HepG2 (cell line): ENCODE results near the gene RNF114. TPM values are rescaled to one million over a fixed set of nuclear protein-coding genes. Genes with fewer than 3 reads are reported as not detected.

Experiments
- BHLHE40 ChIP-seq: IDR thresholded peaks from 2 replicates; pipeline ENCODE4 v1.6.1; 2011; ENCODE audit warnings: low read length, improper control_type of control experiment
- CAMTA2 ChIP-seq: sonication (generic); formaldehyde crosslinking; IDR thresholded peaks from 2 replicates; pipeline ENCODE4 v1.4.0; 2020; ENCODE audit warnings: mild to moderate bottlenecking, missing genetic modification reagents, borderline replicate concordance
- CREM ChIP-seq, 2 experiments: sonication (generic) in 1 of 2; formaldehyde crosslinking in 1 of 2; IDR thresholded peaks; 2 replicates each; pipeline versions ENCODE4 v1.4.0 to v1.6.1; 2016 to 2020; ENCODE audit warnings: antibody characterized with exemption in 1 of 2, mild to moderate bottlenecking in 1 of 2, missing genetic modification reagents in 1 of 2
- NBN ChIP-seq: fragments of 450-650 bp; conservative IDR thresholded peaks from 2 replicates; pipeline ENCODE4 v1.6.1; 2017
- TSC22D2 ChIP-seq: sonication (generic); formaldehyde crosslinking; IDR thresholded peaks from 2 replicates; pipeline ENCODE4 v1.5.1; 2020; ENCODE audit warnings: missing genetic modification reagents, mild to moderate bottlenecking, borderline replicate concordance
- WIZ ChIP-seq: sonication (generic); formaldehyde crosslinking; IDR thresholded peaks from 2 replicates; pipeline ENCODE4 v1.5.1; 2020; ENCODE audit warnings: mild to moderate bottlenecking, missing genetic modification reagents
- ZFX ChIP-seq: sonication (generic); formaldehyde crosslinking; IDR thresholded peaks from 2 replicates; pipeline ENCODE4 v1.4.0; 2020; ENCODE audit warnings: mild to moderate bottlenecking, low read depth, missing genetic modification reagents, moderate library complexity
- ZKSCAN5 ChIP-seq: sonication (generic); formaldehyde crosslinking; IDR thresholded peaks from 2 replicates; pipeline ENCODE4 v1.5.1; 2020; ENCODE audit warnings: mild to moderate bottlenecking, missing genetic modification reagents
- ZNF367 ChIP-seq: sonication (generic); formaldehyde crosslinking; IDR thresholded peaks from 2 replicates; pipeline ENCODE4 v1.4.0; 2020; ENCODE audit warnings: missing genetic modification reagents, borderline replicate concordance
- ZNF484 ChIP-seq: sonication (generic); formaldehyde crosslinking; IDR thresholded peaks from 2 replicates; pipeline ENCODE4 v1.5.1; 2020; ENCODE audit warnings: mild to moderate bottlenecking, low read depth, missing genetic modification reagents, borderline replicate concordance
- ZNF547 ChIP-seq: sonication (generic); formaldehyde crosslinking; IDR thresholded peaks from 2 replicates; pipeline ENCODE4 v1.5.1; 2020; ENCODE audit warnings: mild to moderate bottlenecking, missing genetic modification reagents
- ZNF749 ChIP-seq: sonication (generic); formaldehyde crosslinking; IDR thresholded peaks from 2 replicates; pipeline ENCODE4 v1.8.0; 2022; ENCODE audit warnings: mild to moderate bottlenecking, missing genetic modification reagents, moderate library complexity, borderline replicate concordance
- ZNF776 ChIP-seq: sonication (generic); formaldehyde crosslinking; IDR thresholded peaks from 2 replicates; pipeline ENCODE4 v1.4.0; 2020; ENCODE audit warnings: mild to moderate bottlenecking, missing genetic modification reagents
- ZSCAN20 ChIP-seq: sonication (generic); formaldehyde crosslinking; IDR thresholded peaks from 2 replicates; pipeline ENCODE4 v1.4.0; 2020; ENCODE audit warnings: missing genetic modification reagents, mild to moderate bottlenecking, borderline replicate concordance
- polyA plus RNA-seq, 8 experiments: library from polyadenylated mRNA; depleted of rRNA in 3 of 8; stranded (reverse) in 7 of 8; unstranded in 1 of 8; fragments of >200 nt; fragmentation: Illumina TruSeq in 4 of 8; extraction: Trizol in 4 of 8; gene quantifications; 2 replicates each; pipeline versions ENCODE4 v1.2.1 to v1.2.3, GENCODE V29; 2011 to 2016; ENCODE audit warnings: low read depth in 4 of 8, missing spikeins in 1 of 8, mixed read lengths in 1 of 8; ENCODE audit not compliant: insufficient read depth in 1 of 8
- total RNA-seq, 5 experiments: library from RNA; depleted of rRNA; stranded (reverse); fragments of >200 nt; fragmentation: Illumina TruSeq; extraction: Trizol; gene quantifications; 2 replicates each; pipeline ENCODE4 v1.2.3, GENCODE V29; 2016; ENCODE audit warnings: low read depth in 1 of 5
- TF ChIP-seq, protein P1 (sequence below): sonication (generic); formaldehyde crosslinking; IDR thresholded peaks from 2 replicates; pipeline ENCODE4 v1.5.1; 2020; ENCODE audit warnings: missing genetic modification reagents, mild to moderate bottlenecking, borderline replicate concordance
- TF ChIP-seq, protein P2 (sequence below): sonication (generic); formaldehyde crosslinking; IDR thresholded peaks from 2 replicates; pipeline ENCODE4 v1.8.0; 2022; ENCODE audit warnings: missing genetic modification reagents, mild to moderate bottlenecking, moderate library complexity, borderline replicate concordance
- TF ChIP-seq, protein P3 (sequence below): sonication (generic); formaldehyde crosslinking; IDR thresholded peaks from 2 replicates; pipeline ENCODE4 v1.8.0; 2022; ENCODE audit warnings: low read depth, missing genetic modification reagents
- TF ChIP-seq, protein P4 (sequence below): sonication (generic); formaldehyde crosslinking; IDR thresholded peaks from 2 replicates; pipeline ENCODE4 v1.4.0; 2020; ENCODE audit warnings: mild to moderate bottlenecking, missing genetic modification reagents

The RNF114 gene
- total and polyA plus RNA-seq, 2 of the 13 experiments (the other 11 are each of a cell fraction or from before 2014, with no cell fraction given) = 119 to 126 TPM

DNA sequence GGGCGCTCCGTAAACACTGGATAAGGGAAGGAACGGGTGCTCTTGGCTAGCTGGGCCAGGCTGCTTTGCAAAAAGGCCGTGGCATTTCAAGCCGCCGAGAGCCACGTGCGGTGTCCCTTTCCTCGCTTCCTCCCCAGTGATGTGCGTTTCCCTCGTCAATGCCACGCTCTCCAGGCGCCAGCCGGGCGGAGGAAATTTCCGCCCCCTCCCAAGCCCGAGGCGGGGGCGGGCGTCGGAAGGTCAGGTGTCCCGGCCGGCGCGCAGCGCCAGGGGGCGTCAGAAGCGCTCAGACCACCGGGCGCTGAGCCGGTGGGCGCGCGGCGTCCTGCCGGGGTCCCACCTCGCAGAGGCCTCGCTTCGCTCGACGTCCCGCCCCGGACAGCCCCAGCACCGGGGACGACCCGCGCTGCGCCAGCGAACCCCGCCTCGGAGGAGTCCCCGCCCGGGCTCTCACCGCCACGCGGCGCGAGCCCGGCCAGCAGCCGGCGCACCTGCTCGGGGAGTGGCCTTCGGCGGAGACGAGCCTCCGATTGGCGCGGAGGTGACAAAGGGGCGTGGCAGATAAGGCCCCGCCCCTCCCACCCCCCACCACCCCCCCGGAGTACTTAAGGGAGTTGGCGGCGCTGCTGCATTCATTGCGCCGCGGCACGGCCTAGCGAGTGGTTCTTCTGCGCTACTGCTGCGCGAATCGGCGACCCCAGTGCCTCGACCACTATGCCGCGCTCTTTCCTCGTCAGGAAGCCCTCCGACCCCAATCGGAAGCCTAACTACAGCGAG, 46.3 kb downstream of the RNF114 start, which contains the start of gene SNAI1 (continued):
- peak; percentile 93 for TF ChIP-seq ZNF749 (CRISPR knock-in tag)
- peak; percentile 76 for TF ChIP-seq BHLHE40
- TF ChIP-seq, protein P1, sequence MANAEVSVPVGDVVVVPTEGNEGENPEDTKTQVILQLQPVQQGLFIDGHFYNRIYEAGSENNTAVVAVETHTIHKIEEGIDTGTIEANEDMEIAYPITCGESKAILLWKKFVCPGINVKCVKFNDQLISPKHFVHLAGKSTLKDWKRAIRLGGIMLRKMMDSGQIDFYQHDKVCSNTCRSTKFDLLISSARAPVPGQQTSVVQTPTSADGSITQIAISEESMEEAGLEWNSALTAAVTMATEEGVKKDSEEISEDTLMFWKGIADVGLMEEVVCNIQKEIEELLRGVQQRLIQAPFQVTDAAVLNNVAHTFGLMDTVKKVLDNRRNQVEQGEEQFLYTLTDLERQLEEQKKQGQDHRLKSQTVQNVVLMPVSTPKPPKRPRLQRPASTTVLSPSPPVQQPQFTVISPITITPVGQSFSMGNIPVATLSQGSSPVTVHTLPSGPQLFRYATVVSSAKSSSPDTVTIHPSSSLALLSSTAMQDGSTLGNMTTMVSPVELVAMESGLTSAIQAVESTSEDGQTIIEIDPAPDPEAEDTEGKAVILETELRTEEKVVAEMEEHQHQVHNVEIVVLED (CRISPR knock-in tag) = no peak
- peak; percentile 97 for TF ChIP-seq ZSCAN20
- peak; percentile 24; the same call in 1 of the 2 replicates for TF ChIP-seq CREM (IDR thresholded peaks at IDR 0.05)
- TF ChIP-seq CREM (CRISPR knock-in tag; IDR thresholded peaks at IDR 0.05) = no peak
- TF ChIP-seq ZNF367 (CRISPR knock-in tag) = peak; percentile 91
- peak; percentile 73 for TF ChIP-seq ZFX
- TF ChIP-seq ZKSCAN5 (CRISPR knock-in tag) = peak; percentile 74; the same call in 1 of the 2 replicates
- no peak; the same call in 1 of the 2 replicates for TF ChIP-seq CAMTA2 (CRISPR knock-in tag)
- peak; percentile 98 for TF ChIP-seq TSC22D2
- TF ChIP-seq WIZ = no peak; the same call in none of the 2 replicates
- peak; percentile 90; the same call in 1 of the 2 replicates for TF ChIP-seq ZNF776 (CRISPR knock-in tag)
- TF ChIP-seq, protein P2, sequence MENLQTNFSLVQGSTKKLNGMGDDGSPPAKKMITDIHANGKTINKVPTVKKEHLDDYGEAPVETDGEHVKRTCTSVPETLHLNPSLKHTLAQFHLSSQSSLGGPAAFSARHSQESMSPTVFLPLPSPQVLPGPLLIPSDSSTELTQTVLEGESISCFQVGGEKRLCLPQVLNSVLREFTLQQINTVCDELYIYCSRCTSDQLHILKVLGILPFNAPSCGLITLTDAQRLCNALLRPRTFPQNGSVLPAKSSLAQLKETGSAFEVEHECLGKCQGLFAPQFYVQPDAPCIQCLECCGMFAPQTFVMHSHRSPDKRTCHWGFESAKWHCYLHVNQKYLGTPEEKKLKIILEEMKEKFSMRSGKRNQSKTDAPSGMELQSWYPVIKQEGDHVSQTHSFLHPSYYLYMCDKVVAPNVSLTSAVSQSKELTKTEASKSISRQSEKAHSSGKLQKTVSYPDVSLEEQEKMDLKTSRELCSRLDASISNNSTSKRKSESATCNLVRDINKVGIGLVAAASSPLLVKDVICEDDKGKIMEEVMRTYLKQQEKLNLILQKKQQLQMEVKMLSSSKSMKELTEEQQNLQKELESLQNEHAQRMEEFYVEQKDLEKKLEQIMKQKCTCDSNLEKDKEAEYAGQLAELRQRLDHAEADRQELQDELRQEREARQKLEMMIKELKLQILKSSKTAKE (CRISPR knock-in tag) = peak; percentile 73
- TF ChIP-seq ZNF547 (CRISPR knock-in tag) = peak; percentile 85
- TF ChIP-seq, protein P3, sequence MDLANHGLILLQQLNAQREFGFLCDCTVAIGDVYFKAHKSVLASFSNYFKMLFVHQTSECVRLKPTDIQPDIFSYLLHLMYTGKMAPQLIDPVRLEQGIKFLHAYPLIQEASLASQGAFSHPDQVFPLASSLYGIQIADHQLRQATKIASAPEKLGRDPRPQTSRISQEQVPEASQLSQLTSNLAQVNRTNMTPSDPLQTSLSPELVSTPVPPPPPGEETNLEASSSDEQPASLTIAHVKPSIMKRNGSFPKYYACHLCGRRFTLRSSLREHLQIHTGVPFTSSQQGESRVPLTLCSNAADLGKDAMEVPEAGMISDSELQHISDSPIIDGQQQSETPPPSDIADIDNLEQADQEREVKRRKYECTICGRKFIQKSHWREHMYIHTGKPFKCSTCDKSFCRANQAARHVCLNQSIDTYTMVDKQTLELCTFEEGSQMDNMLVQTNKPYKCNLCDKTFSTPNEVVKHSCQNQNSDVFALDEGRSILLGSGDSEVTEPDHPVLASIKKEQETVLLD = peak; percentile 88
- TF ChIP-seq ZNF484 (CRISPR knock-in tag) = 0 out of 2 replicates have a peak, but pooled peaks have one; percentile 93
- TF ChIP-seq, protein P4, sequence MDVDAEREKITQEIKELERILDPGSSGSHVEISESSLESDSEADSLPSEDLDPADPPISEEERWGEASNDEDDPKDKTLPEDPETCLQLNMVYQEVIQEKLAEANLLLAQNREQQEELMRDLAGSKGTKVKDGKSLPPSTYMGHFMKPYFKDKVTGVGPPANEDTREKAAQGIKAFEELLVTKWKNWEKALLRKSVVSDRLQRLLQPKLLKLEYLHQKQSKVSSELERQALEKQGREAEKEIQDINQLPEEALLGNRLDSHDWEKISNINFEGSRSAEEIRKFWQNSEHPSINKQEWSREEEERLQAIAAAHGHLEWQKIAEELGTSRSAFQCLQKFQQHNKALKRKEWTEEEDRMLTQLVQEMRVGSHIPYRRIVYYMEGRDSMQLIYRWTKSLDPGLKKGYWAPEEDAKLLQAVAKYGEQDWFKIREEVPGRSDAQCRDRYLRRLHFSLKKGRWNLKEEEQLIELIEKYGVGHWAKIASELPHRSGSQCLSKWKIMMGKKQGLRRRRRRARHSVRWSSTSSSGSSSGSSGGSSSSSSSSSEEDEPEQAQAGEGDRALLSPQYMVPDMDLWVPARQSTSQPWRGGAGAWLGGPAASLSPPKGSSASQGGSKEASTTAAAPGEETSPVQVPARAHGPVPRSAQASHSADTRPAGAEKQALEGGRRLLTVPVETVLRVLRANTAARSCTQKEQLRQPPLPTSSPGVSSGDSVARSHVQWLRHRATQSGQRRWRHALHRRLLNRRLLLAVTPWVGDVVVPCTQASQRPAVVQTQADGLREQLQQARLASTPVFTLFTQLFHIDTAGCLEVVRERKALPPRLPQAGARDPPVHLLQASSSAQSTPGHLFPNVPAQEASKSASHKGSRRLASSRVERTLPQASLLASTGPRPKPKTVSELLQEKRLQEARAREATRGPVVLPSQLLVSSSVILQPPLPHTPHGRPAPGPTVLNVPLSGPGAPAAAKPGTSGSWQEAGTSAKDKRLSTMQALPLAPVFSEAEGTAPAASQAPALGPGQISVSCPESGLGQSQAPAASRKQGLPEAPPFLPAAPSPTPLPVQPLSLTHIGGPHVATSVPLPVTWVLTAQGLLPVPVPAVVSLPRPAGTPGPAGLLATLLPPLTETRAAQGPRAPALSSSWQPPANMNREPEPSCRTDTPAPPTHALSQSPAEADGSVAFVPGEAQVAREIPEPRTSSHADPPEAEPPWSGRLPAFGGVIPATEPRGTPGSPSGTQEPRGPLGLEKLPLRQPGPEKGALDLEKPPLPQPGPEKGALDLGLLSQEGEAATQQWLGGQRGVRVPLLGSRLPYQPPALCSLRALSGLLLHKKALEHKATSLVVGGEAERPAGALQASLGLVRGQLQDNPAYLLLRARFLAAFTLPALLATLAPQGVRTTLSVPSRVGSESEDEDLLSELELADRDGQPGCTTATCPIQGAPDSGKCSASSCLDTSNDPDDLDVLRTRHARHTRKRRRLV (CRISPR knock-in tag) = no peak
- TF ChIP-seq NBN = no peak
